ENCODE data around the gene SLC22A3. TPM values are rescaled to one million over a fixed set of nuclear protein-coding genes. Genes with fewer than 3 reads are reported as not detected.
"Not testable (repeated sequence)": the region's sequence is repeated elsewhere in the genome, so short reads cannot be mapped to it uniquely, and the experiment has no call there.

SLC22A3 gene
- total RNA-seq, 2 donors from 2014 or later = not detected

GRCh38 chr6:160391419-160392116 lies 43.4 kb downstream of the SLC22A3 start:
- DNase-seq (ENCODE audit: low spot score) (no peak), ATAC-seq (no peak)
- Mint-ChIP-seq H3K27ac (no peak overlapping the region), H3K27me3 (peaks cover 21 to 24% of the 10 kb centered on the region in 2 donors), H3K36me3 (peaks cover 6% of the 10 kb centered on the region), H3K4me1 (ENCODE audit: low read depth in 2 of 2) (no peaks in the 10 kb centered on the region), H3K4me3 (no peak overlapping the region), H3K9me3 (peaks cover 3% of the 10 kb centered on the region)

GRCh38 chr6:160393442-160393841 lies 45.3 kb downstream of the SLC22A3 start:
- H3K27ac Mint-ChIP-seq; H3K4me1 Mint-ChIP-seq (ENCODE audit: low read depth in 2 of 2); DNase-seq (ENCODE audit: low spot score); H3K36me3 Mint-ChIP-seq; ATAC-seq; H3K9me3 Mint-ChIP-seq; H3K4me3 Mint-ChIP-seq: not testable (repeated sequence)
- H3K27me3 Mint-ChIP-seq = peaks cover 21 to 24% of the 10 kb centered on the region in 2 donors

- no peak overlapping the region for H3K27ac Mint-ChIP-seq
- H3K4me3 Mint-ChIP-seq = no peak overlapping the region
- H3K36me3 Mint-ChIP-seq = peaks cover 6% of the 10 kb centered on the region
- H3K9me3 Mint-ChIP-seq = peaks cover 3% of the 10 kb centered on the region
- peaks cover 21 to 24% of the 10 kb centered on the region in 2 donors for H3K27me3 Mint-ChIP-seq
- H3K4me1 Mint-ChIP-seq (ENCODE audit: low read depth in 2 of 2) = peaks cover 6 to 9% of the 10 kb centered on the region in 2 donors
- no peak for DNase-seq (ENCODE audit: low spot score)
- ATAC-seq = no peak
These were observed 45.9 kb downstream of the SLC22A3 start for GRCh38 chr6:160393891-160394653.

GRCh38 chr6:160394654-160395035 lies 46.5 kb downstream of the SLC22A3 start:
- peak in 1 of 2 donors; percentile 15 for ATAC-seq

GRCh38 chr6:160395187-160395586 lies 47.0 kb downstream of the SLC22A3 start:
- DNase-seq (ENCODE audit: low spot score) (no peak), ATAC-seq (no peak)
- Mint-ChIP-seq H3K4me3 (no peak overlapping the region), H3K27me3 (peaks cover 16 to 22% of the 10 kb centered on the region in 2 donors), H3K36me3 (peaks cover 7% of the 10 kb centered on the region), H3K4me1 (ENCODE audit: low read depth in 2 of 2) (peaks cover 15 to 16% of the 10 kb centered on the region in 2 donors), H3K9me3 (peaks cover 3% of the 10 kb centered on the region), H3K27ac (no peak overlapping the region)

More at GRCh38 chr6:160394654-160395035, 46.5 kb downstream of the SLC22A3 start:
- peaks cover 6% of the 10 kb centered on the region for H3K36me3 Mint-ChIP-seq
- no peak overlapping the region for H3K27ac Mint-ChIP-seq
- H3K4me3 Mint-ChIP-seq = no peak overlapping the region
- H3K9me3 Mint-ChIP-seq = peaks cover 3% of the 10 kb centered on the region
- DNase-seq (ENCODE audit: low spot score) = no peak
- H3K27me3 Mint-ChIP-seq = peaks cover 21 to 24% of the 10 kb centered on the region in 2 donors
- H3K4me1 Mint-ChIP-seq (ENCODE audit: low read depth in 2 of 2) = peaks cover 12 to 14% of the 10 kb centered on the region in 2 donors

GRCh38 chr6:160396292-160396691 lies 48.1 kb downstream of the SLC22A3 start:
- no peak overlapping the region for H3K4me3 Mint-ChIP-seq
- no peak overlapping the region for H3K27ac Mint-ChIP-seq
- peaks cover 3% of the 10 kb centered on the region for H3K9me3 Mint-ChIP-seq
- peaks cover 14% of the 10 kb centered on the region for H3K36me3 Mint-ChIP-seq
- no peak for ATAC-seq
- DNase-seq (ENCODE audit: low spot score) = no peak
- peaks cover 7 to 15% of the 10 kb centered on the region in 2 donors for H3K27me3 Mint-ChIP-seq
- H3K4me1 Mint-ChIP-seq (ENCODE audit: low read depth in 2 of 2) = peaks cover 21% of the 10 kb centered on the region in 2 donors

GRCh38 chr6:160398674-160399271 lies 50.6 kb downstream of the SLC22A3 start:
- DNase-seq (ENCODE audit: low spot score) (no peak), ATAC-seq (peak; percentile 82 to 91)
- H3K9me3 Mint-ChIP-seq = no peaks in the 10 kb centered on the region
- H3K36me3 Mint-ChIP-seq = peaks cover 10% of the 10 kb centered on the region
- peak overlapping the region; percentile 74 to 75 for H3K27ac Mint-ChIP-seq
- peak overlapping the region; percentile 71 for H3K4me3 Mint-ChIP-seq
- peaks cover 21% of the 10 kb centered on the region in 2 donors for H3K4me1 Mint-ChIP-seq (ENCODE audit: low read depth in 2 of 2)
- H3K27me3 Mint-ChIP-seq = peaks cover 3 to 8% of the 10 kb centered on the region in 2 donors

GRCh38 chr6:160400446-160400845 lies 52.3 kb downstream of the SLC22A3 start:
- Mint-ChIP-seq H3K9me3 (no peaks in the 10 kb centered on the region), H3K36me3 (peaks cover 9% of the 10 kb centered on the region), H3K27me3 (peaks cover 0 to 2% of the 10 kb centered on the region in 2 donors), H3K27ac (peak overlapping the region; percentile 17 to 74), H3K4me3 (peak overlapping the region; percentile 41), H3K4me1 (ENCODE audit: low read depth in 2 of 2) (peaks cover 21% of the 10 kb centered on the region in 2 donors)
- ATAC-seq = peak; percentile 72 to 81
- no peak for DNase-seq (ENCODE audit: low spot score)

GRCh38 chr6:160408528-160408927 lies 60.4 kb downstream of the SLC22A3 start:
- ATAC-seq = no peak
- no peak for DNase-seq (ENCODE audit: low spot score)
- no peak overlapping the region for H3K27ac Mint-ChIP-seq
- peaks cover 13% of the 10 kb centered on the region in 2 donors for H3K27me3 Mint-ChIP-seq
- H3K36me3 Mint-ChIP-seq = no peaks in the 10 kb centered on the region
- no peaks in the 10 kb centered on the region for H3K4me1 Mint-ChIP-seq (ENCODE audit: low read depth in 2 of 2)
- no peak overlapping the region for H3K4me3 Mint-ChIP-seq
- no peaks in the 10 kb centered on the region for H3K9me3 Mint-ChIP-seq

GRCh38 chr6:160412993-160413392 lies 64.8 kb downstream of the SLC22A3 start:
- DNase-seq (ENCODE audit: low spot score) (no peak), ATAC-seq (no peak)
- no peaks in the 10 kb centered on the region for H3K4me1 Mint-ChIP-seq (ENCODE audit: low read depth in 2 of 2)
- H3K36me3 Mint-ChIP-seq = no peaks in the 10 kb centered on the region
- peaks cover 18 to 25% of the 10 kb centered on the region in 2 donors for H3K27me3 Mint-ChIP-seq
- H3K9me3 Mint-ChIP-seq = no peaks in the 10 kb centered on the region
- H3K4me3 Mint-ChIP-seq = no peak overlapping the region
- H3K27ac Mint-ChIP-seq = no peak overlapping the region

- H3K27me3 Mint-ChIP-seq = peaks cover 29 to 30% of the 10 kb centered on the region in 2 donors
- H3K9me3 Mint-ChIP-seq = no peaks in the 10 kb centered on the region
- DNase-seq (ENCODE audit: low spot score) = no peak
- no peak overlapping the region for H3K4me3 Mint-ChIP-seq
- H3K27ac Mint-ChIP-seq = no peak overlapping the region
- ATAC-seq = no peak
- H3K4me1 Mint-ChIP-seq (ENCODE audit: low read depth in 2 of 2) = no peaks in the 10 kb centered on the region
- H3K36me3 Mint-ChIP-seq = peaks cover 3% of the 10 kb centered on the region
These were observed 69.0 kb downstream of the SLC22A3 start for GRCh38 chr6:160417146-160417545.

- no peaks in the 10 kb centered on the region for H3K9me3 Mint-ChIP-seq
- no peak overlapping the region for H3K27ac Mint-ChIP-seq
- H3K27me3 Mint-ChIP-seq = peaks cover 30% of the 10 kb centered on the region in 2 donors
- H3K4me3 Mint-ChIP-seq = no peak overlapping the region
- H3K4me1 Mint-ChIP-seq (ENCODE audit: low read depth in 2 of 2) = no peaks in the 10 kb centered on the region
- DNase-seq (ENCODE audit: low spot score) (no peak), ATAC-seq (no peak)
- peaks cover 6% of the 10 kb centered on the region for H3K36me3 Mint-ChIP-seq
These were observed 69.4 kb downstream of the SLC22A3 start for GRCh38 chr6:160417550-160417949.

GRCh38 chr6:160418370-160418769 lies 70.2 kb downstream of the SLC22A3 start:
- Mint-ChIP-seq H3K27me3 (peaks cover 28 to 30% of the 10 kb centered on the region in 2 donors), H3K4me1 (ENCODE audit: low read depth in 2 of 2) (no peaks in the 10 kb centered on the region), H3K36me3 (peaks cover 6% of the 10 kb centered on the region), H3K4me3 (no peak overlapping the region), H3K27ac (no peak overlapping the region), H3K9me3 (no peaks in the 10 kb centered on the region)
- no peak for ATAC-seq
- no peak for DNase-seq (ENCODE audit: low spot score)

GRCh38 chr6:160419488-160419887 lies 71.3 kb downstream of the SLC22A3 start:
- Mint-ChIP-seq H3K27me3 (peaks cover 20 to 21% of the 10 kb centered on the region in 2 donors), H3K4me1 (ENCODE audit: low read depth in 2 of 2) (no peaks in the 10 kb centered on the region), H3K27ac (no peak overlapping the region), H3K36me3 (peaks cover 6% of the 10 kb centered on the region), H3K4me3 (no peak overlapping the region), H3K9me3 (no peaks in the 10 kb centered on the region)
- DNase-seq (ENCODE audit: low spot score) (no peak), ATAC-seq (no peak)
